C4-2B (cell line): ENCODE results near the gene ATP2B2.

Experiments used
- CTCF ChIP-seq: fragments of 450-650 bp; conservative IDR thresholded peaks from 2 replicates; pipeline ENCODE4 v1.5.1; 2017; ENCODE audit warnings: mild to moderate bottlenecking
- ZFX ChIP-seq: fragments of 450-650 bp; IDR thresholded peaks from 2 replicates; pipeline ENCODE4 v1.6.1; 2017

GRCh38 chr3:10505050-10505790 lies at the start of gene ATP2B2:
- TF ChIP-seq CTCF (no peak), ZFX (no peak)
